Measurements from ENCODE around the gene ROBO1. TPM values are rescaled to one million over a fixed set of nuclear protein-coding genes. Genes with fewer than 3 reads are reported as not detected.

Gene ROBO1
- total and polyA plus RNA-seq, 2 donors (not counting 1 experiment from before 2014, with no cell fraction given): 0.27 to 3.2 TPM

DNA sequence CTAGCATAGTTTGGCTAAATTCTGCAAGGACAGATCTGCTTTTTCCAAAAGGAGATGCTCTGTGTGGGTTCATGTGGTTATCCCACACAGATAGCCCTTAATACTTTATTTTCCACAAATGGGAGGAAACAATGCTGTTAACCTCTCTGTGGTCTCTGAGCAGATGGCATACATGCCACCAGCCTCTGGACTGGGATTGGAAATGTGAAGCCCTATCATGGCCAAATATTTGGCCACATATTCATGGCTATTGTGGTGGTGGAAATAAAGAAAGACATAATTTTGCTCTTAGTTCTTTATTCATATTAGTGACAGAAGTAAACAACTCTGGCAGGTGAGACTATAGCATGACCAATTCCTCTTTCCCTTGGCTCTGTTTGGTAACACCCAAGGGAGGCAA lies 726.2 kb downstream of the ROBO1 start:
- Histone ChIP-seq H3K36me3 (replicated peaks in 1 of 2; ENCODE audit: control extremely low read depth in 1 of 2, control insufficient read depth in 1 of 2, extremely low read depth in 1 of 2, insufficient read depth in 2 of 2, low read length in 1 of 2) (no peaks in the 10 kb centered on the region), H3K9ac (ENCODE audit: low read length) (no peak overlapping the region), H3K4me1 (ENCODE audit: control insufficient read depth in 2 of 2, insufficient read depth in 2 of 2, low read length in 2 of 2) (no peaks in the 10 kb centered on the region), H3K27me3 (replicated peaks in 1 of 4; ENCODE audit: control extremely low read depth in 1 of 4, control insufficient read depth in 3 of 4, insufficient read depth in 4 of 4, low read length in 3 of 4) (no peaks in the 10 kb centered on the region), H3K79me2 (ENCODE audit: control insufficient read depth, insufficient read depth, low read length) (no peaks in the 10 kb centered on the region), H3K4me3 (ENCODE audit: control extremely low read depth in 1 of 5, extremely low read depth in 1 of 5, insufficient read depth in 1 of 5, low read depth in 2 of 5, low read length in 4 of 5) (no peak overlapping the region), H4K20me1 (ENCODE audit: control insufficient read depth, insufficient read depth, low read length, poor library complexity, severe bottlenecking) (no peaks in the 10 kb centered on the region), H3K27ac (ENCODE audit: low read length in 2 of 2) (no peak overlapping the region), H3K9me3 (ENCODE audit: control extremely low read depth in 1 of 3, control insufficient read depth in 2 of 3, insufficient read depth in 1 of 3, low read length in 2 of 3) (no peaks in the 10 kb centered on the region), H2AFZ (ENCODE audit: insufficient read depth, low read depth, low read length, poor library complexity, severe bottlenecking) (no peak overlapping the region), H3K4me2 (replicated peaks; ENCODE audit: low read depth, low read length, poor library complexity, severe bottlenecking) (no peak overlapping the region)
- no peak for TF ChIP-seq EZH2 (IDR thresholded peaks at IDR 0.05; ENCODE audit: borderline replicate concordance, insufficient read depth, low read depth, low read length, poor library complexity, severe bottlenecking)
- TF ChIP-seq, protein P1, sequence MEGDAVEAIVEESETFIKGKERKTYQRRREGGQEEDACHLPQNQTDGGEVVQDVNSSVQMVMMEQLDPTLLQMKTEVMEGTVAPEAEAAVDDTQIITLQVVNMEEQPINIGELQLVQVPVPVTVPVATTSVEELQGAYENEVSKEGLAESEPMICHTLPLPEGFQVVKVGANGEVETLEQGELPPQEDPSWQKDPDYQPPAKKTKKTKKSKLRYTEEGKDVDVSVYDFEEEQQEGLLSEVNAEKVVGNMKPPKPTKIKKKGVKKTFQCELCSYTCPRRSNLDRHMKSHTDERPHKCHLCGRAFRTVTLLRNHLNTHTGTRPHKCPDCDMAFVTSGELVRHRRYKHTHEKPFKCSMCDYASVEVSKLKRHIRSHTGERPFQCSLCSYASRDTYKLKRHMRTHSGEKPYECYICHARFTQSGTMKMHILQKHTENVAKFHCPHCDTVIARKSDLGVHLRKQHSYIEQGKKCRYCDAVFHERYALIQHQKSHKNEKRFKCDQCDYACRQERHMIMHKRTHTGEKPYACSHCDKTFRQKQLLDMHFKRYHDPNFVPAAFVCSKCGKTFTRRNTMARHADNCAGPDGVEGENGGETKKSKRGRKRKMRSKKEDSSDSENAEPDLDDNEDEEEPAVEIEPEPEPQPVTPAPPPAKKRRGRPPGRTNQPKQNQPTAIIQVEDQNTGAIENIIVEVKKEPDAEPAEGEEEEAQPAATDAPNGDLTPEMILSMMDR (IDR thresholded peaks at IDR 0.05): no peak
- ATAC-seq (ENCODE audit: low read depth) (no peak), DNase-seq (no peak)
- no peaks in the 10 kb centered on the region for H3K27me3 Mint-ChIP-seq
- H3K4me1 Mint-ChIP-seq: no peaks in the 10 kb centered on the region
- H3K27ac Mint-ChIP-seq: no peak overlapping the region
- ChIA-PET POLR2A (no interaction called here), CTCF (no interaction called here)
- no peak overlapping the region for H3K4me3 Mint-ChIP-seq
- H3K9me3 Mint-ChIP-seq (ENCODE audit: insufficient read depth): peaks cover 2% of the 10 kb centered on the region
- intact Hi-C loops (cut with micrococcal nuclease): no loop called here

DNA sequence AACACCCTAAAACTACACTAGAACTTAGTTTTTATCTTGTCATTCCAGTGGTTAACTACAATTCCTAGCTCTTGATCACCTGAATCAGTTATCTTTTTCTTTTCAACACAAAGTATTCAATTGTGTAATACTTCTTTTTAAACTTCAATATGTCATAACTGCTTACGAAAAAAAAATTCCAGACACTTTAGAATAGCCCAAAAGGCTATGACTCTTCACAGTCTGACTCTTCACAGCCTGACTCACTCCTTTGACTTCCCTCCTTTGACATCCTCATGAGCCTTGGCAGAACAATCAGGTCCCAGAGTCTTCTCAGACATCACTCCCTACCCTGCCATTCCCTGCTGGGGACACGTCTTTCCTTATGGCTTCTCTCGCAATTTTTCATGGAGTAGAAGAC lies 727.1 kb downstream of the ROBO1 start:
- intact Hi-C loops (cut with micrococcal nuclease): no loop called here
- H3K4me1 ChIP-seq (ENCODE audit: control insufficient read depth in 2 of 2, insufficient read depth in 2 of 2, low read length in 2 of 2): no peaks in the 10 kb centered on the region
- H3K27me3 ChIP-seq (replicated peaks in 1 of 4; ENCODE audit: control extremely low read depth in 1 of 4, control insufficient read depth in 3 of 4, insufficient read depth in 4 of 4, low read length in 3 of 4): no peaks in the 10 kb centered on the region
- ChIA-PET POLR2A (no interaction called here), CTCF (no interaction called here)
- H3K79me2 ChIP-seq (ENCODE audit: control insufficient read depth, insufficient read depth, low read length): no peaks in the 10 kb centered on the region
- no peak overlapping the region for H2AFZ ChIP-seq (ENCODE audit: insufficient read depth, low read depth, low read length, poor library complexity, severe bottlenecking)
- no peaks in the 10 kb centered on the region for H4K20me1 ChIP-seq (ENCODE audit: control insufficient read depth, insufficient read depth, low read length, poor library complexity, severe bottlenecking)
- no peak overlapping the region for H3K27ac Mint-ChIP-seq
- H3K9ac ChIP-seq (ENCODE audit: low read length): no peak overlapping the region
- no peaks in the 10 kb centered on the region for H3K4me1 Mint-ChIP-seq
- DNase-seq (no peak), ATAC-seq (ENCODE audit: low read depth) (no peak)
- no peaks in the 10 kb centered on the region for H3K9me3 Mint-ChIP-seq (ENCODE audit: insufficient read depth)
- no peak overlapping the region for H3K4me2 ChIP-seq (replicated peaks; ENCODE audit: low read depth, low read length, poor library complexity, severe bottlenecking)
- no peaks in the 10 kb centered on the region for H3K36me3 ChIP-seq (replicated peaks in 1 of 2; ENCODE audit: control extremely low read depth in 1 of 2, control insufficient read depth in 1 of 2, extremely low read depth in 1 of 2, insufficient read depth in 2 of 2, low read length in 1 of 2)
- no peaks in the 10 kb centered on the region for H3K9me3 ChIP-seq (ENCODE audit: control extremely low read depth in 1 of 3, control insufficient read depth in 2 of 3, insufficient read depth in 1 of 3, low read length in 2 of 3)
- H3K4me3 Mint-ChIP-seq: no peak overlapping the region
- H3K4me3 ChIP-seq (ENCODE audit: control extremely low read depth in 1 of 5, extremely low read depth in 1 of 5, insufficient read depth in 1 of 5, low read depth in 2 of 5, low read length in 4 of 5): no peak overlapping the region
- H3K27ac ChIP-seq (ENCODE audit: low read length in 2 of 2): no peak overlapping the region
- 100% methylated on average over 1 of the region's 3 CpGs for WGBS (ENCODE audit: insufficient coverage)
- H3K27me3 Mint-ChIP-seq: no peaks in the 10 kb centered on the region
- TF ChIP-seq, protein P1 (IDR thresholded peaks at IDR 0.05): no peak
- no peak for TF ChIP-seq EZH2 (IDR thresholded peaks at IDR 0.05; ENCODE audit: borderline replicate concordance, insufficient read depth, low read depth, low read length, poor library complexity, severe bottlenecking)

All from B cell (primary cell).